Stimulated activated effector memory CD8-positive, alpha-beta T cell treated with anti-CD3 and anti-CD28 coated beads, Interleukin-12 subunit alpha, Interleukin-12 subunit beta, amount 100 ng/mL, for 72 hours (primary cell): Measurements from ENCODE around the gene XPO6.

Experiments used
- ATAC-seq: fragments of 150-1000 bp; cut with Tn5 transposase; 2 replicates; pipeline ENCODE4 v1.10.0; 2021
- DNase-seq, 2 donors: peaks; one replicate each; pipeline ENCODE4 v3.0.0; 2021 to 2022; ENCODE audit warnings: low spot score in 2 of 2
- H3K27ac Mint-ChIP-seq: one replicate; pipeline ENCODE4 v1.8.0; 2022; ENCODE audit warnings: mild to moderate bottlenecking, mixed read lengths
- H3K36me3 Mint-ChIP-seq: one replicate; pipeline ENCODE4 v1.8.0; 2022; ENCODE audit warnings: mild to moderate bottlenecking, mixed read lengths
- H3K4me1 Mint-ChIP-seq: one replicate; pipeline ENCODE4 v1.8.0; 2022; ENCODE audit warnings: mixed read lengths
- H3K4me3 Mint-ChIP-seq: one replicate; pipeline ENCODE4 v1.8.0; 2022; ENCODE audit warnings: mild to moderate bottlenecking, mixed read lengths
- H3K9me3 Mint-ChIP-seq: one replicate; pipeline ENCODE4 v1.8.0; 2022; ENCODE audit warnings: mixed read lengths

Gene XPO6

DNA sequence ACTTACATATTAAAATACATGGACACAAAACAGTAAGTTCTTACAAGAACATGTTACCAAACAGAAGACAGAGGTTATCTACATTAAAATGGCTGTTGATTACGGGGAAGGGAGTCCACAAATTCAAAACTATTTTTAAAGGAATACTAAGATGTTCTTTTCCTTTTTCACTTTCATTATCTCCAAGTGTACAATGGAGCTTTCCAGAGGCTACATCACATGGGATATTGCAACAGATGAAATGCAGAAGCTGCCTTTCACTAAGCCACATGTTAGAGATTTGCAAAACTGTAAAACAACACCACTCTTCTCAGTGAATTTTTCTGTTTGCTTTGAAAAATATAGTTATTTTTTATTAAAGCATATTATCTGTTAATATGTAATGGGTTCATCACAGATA lies 53.6 kb downstream of the XPO6 start:
- H3K9me3 Mint-ChIP-seq: no peaks in the 10 kb centered on the region
- no peak for ATAC-seq
- peak overlapping the region; percentile 74 for H3K27ac Mint-ChIP-seq
- peaks cover 43% of the 10 kb centered on the region for H3K4me1 Mint-ChIP-seq
- H3K36me3 Mint-ChIP-seq: peaks cover 100% of the 10 kb centered on the region
- no peak overlapping the region for H3K4me3 Mint-ChIP-seq
- no peak for DNase-seq

DNA sequence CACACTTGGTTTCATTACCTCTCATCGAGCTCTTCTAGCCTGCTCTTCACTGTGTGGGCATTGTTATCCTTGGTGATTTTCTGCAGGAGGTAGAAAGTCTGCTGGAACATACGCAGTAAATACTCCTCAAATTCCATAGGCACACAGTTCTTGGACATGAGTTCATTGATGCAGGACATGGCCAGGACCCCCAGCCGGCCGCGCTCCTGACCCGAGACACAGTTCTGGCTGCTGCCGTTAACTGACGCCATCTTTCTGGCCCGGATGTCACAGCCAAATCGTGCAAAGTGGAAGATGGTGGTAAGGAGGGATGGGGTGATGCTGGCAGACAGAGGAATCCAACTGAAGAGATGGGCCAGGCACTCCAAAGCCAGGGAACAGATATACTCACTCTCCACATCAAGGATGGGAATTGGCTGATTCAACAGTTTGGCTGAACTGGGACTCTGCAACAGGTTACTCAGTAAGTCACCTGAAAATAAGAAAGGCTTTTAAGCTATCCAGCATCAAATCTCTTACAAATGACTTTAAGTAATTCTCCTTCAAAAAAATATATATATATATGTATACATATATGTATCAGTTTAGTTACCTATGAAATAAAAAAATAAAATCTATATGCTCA lies 55.6 kb downstream of the XPO6 start:
- DNase-seq (no peak), ATAC-seq (no peak)
- Mint-ChIP-seq H3K27ac (peak overlapping the region; percentile 69), H3K36me3 (peaks cover 100% of the 10 kb centered on the region), H3K4me3 (no peak overlapping the region), H3K4me1 (peaks cover 33% of the 10 kb centered on the region), H3K9me3 (no peaks in the 10 kb centered on the region)

DNA sequence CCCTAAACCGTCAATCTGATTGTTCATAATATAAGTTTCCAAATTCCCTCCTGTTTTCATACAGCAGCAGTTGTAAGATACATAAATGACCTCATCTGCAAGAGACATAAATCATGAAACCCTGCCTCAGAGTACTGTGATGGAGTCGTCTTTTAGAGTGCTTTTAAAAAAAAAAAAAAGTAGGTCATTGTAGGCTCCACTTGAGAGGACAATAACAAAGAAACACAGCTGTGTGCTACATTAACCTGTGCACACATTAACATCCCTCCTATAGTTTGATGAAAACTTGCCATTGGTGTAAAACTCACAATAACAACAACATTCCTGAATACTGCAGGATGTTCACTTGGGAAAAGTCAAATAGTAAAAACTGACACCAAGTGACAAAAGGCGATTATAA lies 56.5 kb downstream of the XPO6 start:
- Mint-ChIP-seq H3K9me3 (no peaks in the 10 kb centered on the region), H3K36me3 (peaks cover 100% of the 10 kb centered on the region), H3K27ac (peak overlapping the region; percentile 69), H3K4me3 (no peak overlapping the region), H3K4me1 (peaks cover 35% of the 10 kb centered on the region)
- no peak for DNase-seq
- ATAC-seq: no peak

DNA sequence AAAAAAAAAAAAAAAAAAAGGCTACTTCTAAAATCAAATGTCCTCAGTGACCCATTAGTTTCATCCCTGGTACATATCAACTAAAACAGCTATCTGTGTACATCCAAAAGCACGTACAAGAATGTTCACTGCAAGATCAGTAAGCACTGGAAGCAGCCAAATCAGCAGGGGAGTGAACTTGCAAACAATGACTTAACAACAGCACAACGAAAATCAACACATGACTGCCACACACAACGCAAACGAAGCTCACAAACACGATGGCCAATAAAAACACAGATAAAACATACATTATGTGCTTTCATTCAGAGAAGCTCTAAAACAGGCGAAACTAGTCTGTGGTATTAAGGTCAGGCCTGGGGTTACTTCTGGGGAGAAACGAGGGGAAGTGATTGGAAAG lies 60.6 kb downstream of the XPO6 start:
- Mint-ChIP-seq H3K36me3 (peaks cover 100% of the 10 kb centered on the region), H3K27ac (peak overlapping the region; percentile 67), H3K4me1 (peaks cover 48% of the 10 kb centered on the region), H3K9me3 (no peaks in the 10 kb centered on the region), H3K4me3 (no peak overlapping the region)
- no peak for DNase-seq
- no peak for ATAC-seq

DNA sequence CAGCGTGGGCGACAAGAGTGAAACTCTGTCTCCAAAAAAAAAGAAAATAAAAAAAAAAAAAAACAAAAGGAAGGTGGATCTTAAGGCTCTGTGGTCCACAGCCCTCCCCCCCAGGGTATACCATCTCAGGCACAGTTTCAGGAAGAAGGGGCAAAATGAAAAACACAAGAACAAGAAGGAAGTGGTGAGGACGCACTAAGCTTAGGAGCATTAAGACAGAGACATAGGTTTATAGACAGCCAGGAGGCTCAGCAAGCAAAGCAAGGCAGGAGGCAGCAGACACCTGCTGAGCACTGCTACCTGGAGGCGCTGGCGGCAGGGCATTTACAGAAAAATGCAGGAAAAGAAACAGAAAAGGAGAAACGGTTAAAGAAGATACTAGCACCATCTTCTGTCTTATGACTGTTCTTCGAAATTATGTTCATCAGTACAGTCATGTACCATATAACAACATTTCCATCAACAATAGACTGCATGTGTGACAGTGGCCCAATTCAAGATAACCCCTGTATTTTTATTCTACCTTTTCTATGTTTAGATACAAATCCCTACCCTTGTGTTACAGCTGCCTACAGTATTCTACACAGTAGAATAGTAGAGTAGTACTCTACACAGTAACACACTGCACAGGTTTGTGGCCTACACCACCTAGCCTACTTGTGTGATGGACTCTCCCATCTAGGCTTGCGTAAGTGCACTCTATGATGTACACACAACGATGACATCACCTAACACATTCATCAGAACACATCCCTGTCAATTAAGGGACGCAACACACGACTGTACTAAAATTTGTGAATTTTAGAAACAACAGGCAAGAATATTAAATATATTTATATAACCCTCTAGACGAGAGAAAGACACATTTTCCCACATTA lies 62.5 kb downstream of the XPO6 start:
- Mint-ChIP-seq H3K4me3 (no peak overlapping the region), H3K36me3 (peaks cover 100% of the 10 kb centered on the region), H3K27ac (peak overlapping the region; percentile 75), H3K9me3 (no peaks in the 10 kb centered on the region), H3K4me1 (peaks cover 44% of the 10 kb centered on the region)
- no peak for DNase-seq
- no peak for ATAC-seq

DNA sequence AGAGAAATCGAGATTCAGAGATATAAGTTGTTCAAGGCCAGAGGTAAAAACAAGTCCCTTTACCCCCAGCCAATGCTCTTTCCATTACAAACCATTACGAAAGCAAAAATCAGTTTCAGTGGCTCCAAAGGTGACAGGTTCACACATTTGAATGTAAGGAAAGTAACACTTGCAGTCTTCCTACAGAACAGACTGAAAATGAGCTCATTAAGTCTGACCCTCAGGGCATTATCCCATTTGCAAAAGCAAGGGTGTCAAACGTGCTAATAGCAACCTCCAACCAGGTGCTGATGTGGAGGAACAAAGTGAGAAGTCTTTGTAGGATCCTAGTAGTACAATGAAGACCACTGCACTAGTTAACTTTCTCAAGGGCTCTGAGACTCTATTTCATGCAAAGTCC lies 65.2 kb downstream of the XPO6 start:
- no peak overlapping the region for H3K4me3 Mint-ChIP-seq
- no peak for DNase-seq
- no peaks in the 10 kb centered on the region for H3K9me3 Mint-ChIP-seq

DNA sequence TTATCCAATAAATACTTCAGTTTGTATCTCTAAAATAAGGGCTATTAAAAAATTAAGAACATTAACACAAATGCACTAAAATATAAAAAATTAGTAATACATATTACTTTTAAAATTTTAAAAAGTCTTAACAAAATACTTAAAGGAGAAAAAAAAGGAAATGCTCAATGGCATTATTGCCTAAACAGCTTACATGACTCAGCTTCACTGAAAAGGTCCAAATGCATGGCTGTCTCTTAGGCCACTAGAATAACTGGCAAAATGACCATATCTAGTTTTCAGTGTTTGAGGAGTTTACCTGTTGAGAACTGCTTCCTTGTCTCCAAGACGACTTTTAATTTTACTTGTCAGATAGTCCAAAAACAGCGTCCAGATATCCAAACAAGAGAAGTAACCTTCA lies 66.0 kb downstream of the XPO6 start:
- Mint-ChIP-seq H3K4me3 (no peak overlapping the region), H3K4me1 (peaks cover 64% of the 10 kb centered on the region), H3K9me3 (no peaks in the 10 kb centered on the region), H3K36me3 (peaks cover 93% of the 10 kb centered on the region), H3K27ac (peak overlapping the region; percentile 58)
- no peak for ATAC-seq
- no peak for DNase-seq

More for the DNA sequence above, 65.2 kb downstream of the XPO6 start:
- peak overlapping the region; percentile 58 for H3K27ac Mint-ChIP-seq
- ATAC-seq: no peak
- H3K36me3 Mint-ChIP-seq: peaks cover 96% of the 10 kb centered on the region
- H3K4me1 Mint-ChIP-seq: peaks cover 64% of the 10 kb centered on the region

DNA sequence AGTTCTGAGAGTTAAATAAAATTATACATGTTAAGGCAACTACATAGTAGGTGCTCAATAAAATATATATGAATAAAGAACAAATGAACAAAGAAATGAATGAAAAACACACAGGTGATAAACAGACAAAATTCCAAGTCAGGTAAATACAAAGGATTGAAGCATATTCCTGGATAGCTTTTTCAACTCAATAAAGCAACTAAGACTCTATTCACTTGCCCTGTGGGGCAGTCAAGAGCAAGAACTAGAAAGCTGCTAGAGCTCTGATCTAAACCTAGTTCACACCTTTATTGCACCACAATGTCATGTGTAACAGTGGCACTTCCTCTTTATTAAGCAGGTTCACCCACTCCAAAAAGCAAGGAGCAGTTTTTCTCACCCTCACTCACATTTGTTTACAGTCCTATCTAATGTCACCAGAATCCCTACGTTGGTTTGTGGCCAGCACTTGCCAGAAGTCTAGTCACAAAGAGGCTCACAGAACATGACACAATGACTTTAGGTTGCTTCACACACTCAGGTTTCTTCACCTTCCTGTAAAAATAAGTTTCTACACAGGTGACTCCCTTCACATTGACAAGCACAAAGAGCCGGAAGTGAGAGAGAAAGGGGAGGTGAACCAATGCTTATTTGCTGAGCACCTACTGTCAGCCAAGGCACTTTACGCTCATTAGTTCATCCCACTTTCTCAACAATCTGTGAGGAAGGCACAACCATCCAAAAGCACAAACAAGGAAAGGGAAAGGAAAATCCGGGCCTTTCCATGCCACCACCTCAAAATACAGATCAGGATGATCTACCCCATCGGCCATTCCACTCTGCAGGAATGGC lies 70.8 kb downstream of the XPO6 start:
- Mint-ChIP-seq H3K9me3 (no peaks in the 10 kb centered on the region), H3K4me1 (peaks cover 67% of the 10 kb centered on the region), H3K36me3 (peaks cover 91% of the 10 kb centered on the region), H3K4me3 (peak overlapping the region; percentile 67), H3K27ac (peak overlapping the region; percentile 89)
- DNase-seq: peak; percentile 36 to 80
- ATAC-seq: peak; percentile 90

DNA sequence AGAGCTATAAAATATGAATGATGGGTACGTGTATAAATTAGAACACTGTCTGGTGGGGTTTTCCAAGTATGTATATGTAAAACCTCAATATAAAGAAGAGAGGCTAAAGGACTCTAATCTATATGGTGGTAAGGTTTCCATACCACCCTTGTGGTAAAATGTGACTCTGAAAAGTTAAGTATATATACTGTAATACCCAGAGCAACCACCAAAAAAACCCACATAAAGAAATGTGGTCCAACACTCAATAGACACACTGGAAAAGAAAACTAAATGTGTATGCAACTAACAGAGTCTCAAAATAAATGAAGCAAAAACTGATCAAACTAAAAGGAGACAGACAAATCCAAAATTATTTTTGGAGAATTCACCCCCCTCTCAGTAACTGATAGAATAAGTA lies 72.2 kb downstream of the XPO6 start:
- Mint-ChIP-seq H3K36me3 (peaks cover 91% of the 10 kb centered on the region), H3K9me3 (no peaks in the 10 kb centered on the region), H3K27ac (peak overlapping the region; percentile 90), H3K4me3 (peak overlapping the region; percentile 67), H3K4me1 (peaks cover 66% of the 10 kb centered on the region)
- DNase-seq (no peak), ATAC-seq (peak; percentile 58)

DNA sequence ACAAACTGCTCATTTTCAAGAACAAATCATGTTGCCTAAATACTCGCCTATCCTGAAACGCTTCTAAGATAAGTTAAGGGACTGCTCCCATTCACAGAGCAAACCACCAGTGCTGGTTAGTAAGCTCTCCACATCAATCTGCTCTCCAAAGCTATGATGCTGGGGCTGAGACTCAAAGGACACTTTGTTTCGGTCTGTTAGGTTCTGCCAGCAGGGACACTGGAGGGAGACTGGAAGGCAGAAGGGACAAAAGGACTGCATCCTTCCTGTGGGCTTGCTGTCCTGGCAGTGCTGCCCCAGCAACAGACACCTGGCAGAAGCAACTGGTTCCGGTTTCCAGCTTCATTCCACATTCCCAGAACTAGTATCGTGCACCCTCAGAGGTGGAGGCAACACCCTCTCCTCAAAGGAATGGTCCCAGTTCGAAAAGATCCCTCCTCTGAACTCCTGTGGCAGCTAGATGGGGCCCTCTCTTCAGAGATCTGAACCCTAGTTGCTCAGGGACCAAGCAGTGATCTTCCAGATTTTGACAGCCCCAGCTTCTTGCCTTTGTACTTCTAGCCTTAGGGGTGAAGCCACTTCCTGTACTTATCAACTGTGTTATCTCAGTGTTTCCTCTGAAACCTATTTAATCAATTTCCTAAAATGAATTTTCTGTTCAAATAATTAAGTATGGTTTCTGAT lies 74.9 kb downstream of the XPO6 start:
- peaks cover 95% of the 10 kb centered on the region for H3K36me3 Mint-ChIP-seq

DNA sequence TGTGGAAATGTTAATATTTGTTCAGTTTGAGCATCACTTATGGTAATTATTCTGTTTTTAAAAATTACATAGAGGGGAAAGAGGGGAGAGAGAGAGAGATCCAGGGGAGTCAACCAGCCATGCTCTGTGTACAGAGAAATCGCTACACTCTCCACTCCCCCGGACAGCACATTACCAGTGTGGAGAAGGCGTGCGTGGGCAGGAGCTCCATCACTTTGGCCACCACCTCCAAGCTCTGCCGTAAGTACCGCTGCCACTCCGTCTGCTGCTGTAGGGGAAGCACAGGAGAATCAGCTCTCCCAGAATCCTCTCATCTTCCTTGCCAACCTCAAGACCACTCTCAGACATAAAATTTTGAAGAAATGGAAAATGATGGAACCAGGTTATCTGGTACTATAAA lies 78.1 kb downstream of the XPO6 start:
- Mint-ChIP-seq H3K27ac (peak overlapping the region; percentile 43), H3K4me1 (peaks cover 42% of the 10 kb centered on the region), H3K36me3 (peaks cover 100% of the 10 kb centered on the region), H3K4me3 (no peak overlapping the region), H3K9me3 (no peaks in the 10 kb centered on the region)
- no peak for ATAC-seq
- DNase-seq: no peak

More for the DNA sequence above, 74.9 kb downstream of the XPO6 start:
- peak overlapping the region; percentile 90 for H3K27ac Mint-ChIP-seq
- peaks cover 48% of the 10 kb centered on the region for H3K4me1 Mint-ChIP-seq
- DNase-seq (no peak), ATAC-seq (no peak)
- no peaks in the 10 kb centered on the region for H3K9me3 Mint-ChIP-seq
- H3K4me3 Mint-ChIP-seq: no peak overlapping the region

DNA sequence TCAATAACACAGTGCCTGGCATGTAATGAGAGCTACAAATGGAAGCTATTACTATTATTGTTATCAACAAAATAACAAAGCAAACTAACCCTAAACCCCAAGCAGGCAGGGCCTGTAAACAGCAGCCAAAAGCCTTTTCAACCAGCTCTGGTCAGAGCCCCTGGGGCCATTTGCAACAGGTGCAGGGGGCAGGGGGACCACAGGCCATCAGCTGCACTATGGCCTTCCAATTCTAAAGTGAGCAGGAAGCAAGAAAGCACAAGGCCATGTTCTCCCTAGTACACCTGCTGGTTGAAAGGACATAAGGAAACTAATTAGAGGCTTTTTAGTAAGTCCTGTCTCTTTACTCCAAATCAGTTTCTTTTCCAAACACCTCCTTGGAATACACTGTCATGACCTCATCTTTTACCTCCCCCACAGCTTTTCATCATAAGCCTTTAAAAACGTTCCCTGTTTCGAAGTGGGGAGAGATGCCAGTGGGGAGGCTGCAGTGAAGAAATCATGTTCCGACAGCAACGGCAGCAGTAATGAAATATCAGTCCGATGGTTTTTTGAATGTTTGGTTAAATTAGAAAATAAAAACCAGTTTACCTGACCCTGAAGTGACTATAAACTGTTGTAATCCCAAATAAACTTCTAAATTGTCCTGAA lies 79.9 kb downstream of the XPO6 start:
- no peak for DNase-seq
- no peak overlapping the region for H3K4me3 Mint-ChIP-seq
- peaks cover 38% of the 10 kb centered on the region for H3K4me1 Mint-ChIP-seq
- no peak overlapping the region for H3K27ac Mint-ChIP-seq
- no peaks in the 10 kb centered on the region for H3K9me3 Mint-ChIP-seq
- peaks cover 100% of the 10 kb centered on the region for H3K36me3 Mint-ChIP-seq
- no peak for ATAC-seq

DNA sequence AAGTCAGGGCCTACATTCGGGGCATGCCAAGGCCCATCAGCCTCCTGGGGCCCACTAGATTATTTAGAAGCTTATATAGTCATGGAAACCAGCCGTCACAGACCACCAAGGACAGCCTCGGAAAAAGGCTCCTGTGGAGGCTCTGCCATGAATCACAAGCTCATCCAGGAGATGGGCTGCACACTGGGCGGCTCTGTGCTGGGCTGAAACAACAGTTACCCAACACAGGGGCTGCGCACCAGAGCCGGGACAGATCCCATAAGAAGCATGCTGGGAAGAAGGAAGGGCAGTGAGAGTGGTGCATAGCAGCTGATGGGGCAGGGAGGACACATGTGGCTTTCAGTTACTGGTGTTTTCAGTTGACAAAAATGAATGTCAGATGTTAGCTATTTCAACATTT lies 80.6 kb downstream of the XPO6 start:
- Mint-ChIP-seq H3K4me3 (no peak overlapping the region), H3K27ac (peak overlapping the region; percentile 81), H3K36me3 (peaks cover 99% of the 10 kb centered on the region), H3K9me3 (no peaks in the 10 kb centered on the region), H3K4me1 (peaks cover 37% of the 10 kb centered on the region)
- no peak for ATAC-seq
- DNase-seq: no peak
